CD14-positive monocyte (primary cell): ENCODE data around the gene FDX2. TPM values are rescaled to one million over a fixed set of nuclear protein-coding genes. Genes with fewer than 3 reads are reported as not detected.
A peak's percentile ranks its signal among the peaks of the same experiment; 100 is the strongest.

Experiments
- DNase-seq, 3 donors: peaks; one replicate each; pipeline ENCODE4 v3.0.0-alpha.2; 2011 to 2022
- H2AFZ ChIP-seq: 2 replicates; pipeline ENCODE4 v1.6.0; 2012; ENCODE audit warnings: mild to moderate bottlenecking, low read depth, low read length, inconsistent platforms; ENCODE audit not compliant: insufficient read depth, poor library complexity, severe bottlenecking
- H3K27ac ChIP-seq, 2 donors: 1 replicate in 1 of 2; 2 replicates in 1 of 2; pipeline ENCODE4 v1.5.1; 2012 to 2013; ENCODE audit warnings: low read length in 2 of 2, control low read depth in 1 of 2, inconsistent platforms in 1 of 2, low read depth in 1 of 2, mild to moderate bottlenecking in 1 of 2
- H3K27me3 ChIP-seq, 2 donors: one replicate each; pipeline versions ENCODE4 v1.6.0 to v1.6.1; 2011 to 2013; ENCODE audit warnings: low read length in 2 of 2; ENCODE audit not compliant: control insufficient read depth in 2 of 2, insufficient read depth in 2 of 2
- H3K36me3 ChIP-seq, 2 donors: replicated peaks in 1 of 2; 1 replicate in 1 of 2; 2 replicates in 1 of 2; pipeline versions ENCODE4 v1.5.1 to v1.6.1; 2012 to 2013; ENCODE audit warnings: low read length in 2 of 2, control low read depth in 1 of 2, inconsistent platforms in 1 of 2, mild to moderate bottlenecking in 1 of 2; ENCODE audit not compliant: insufficient read depth in 2 of 2, control insufficient read depth in 1 of 2
- H3K4me1 ChIP-seq, 2 donors: 1 replicate in 1 of 2; 2 replicates in 1 of 2; pipeline versions ENCODE4 v1.5.1 to v1.6.1; 2012 to 2013; ENCODE audit warnings: low read length in 2 of 2, control low read depth in 1 of 2, inconsistent platforms in 1 of 2, mild to moderate bottlenecking in 1 of 2, moderate library complexity in 1 of 2; ENCODE audit not compliant: insufficient read depth in 2 of 2, control insufficient read depth in 1 of 2
- H3K4me2 ChIP-seq: replicated peaks from 2 replicates; pipeline ENCODE3; 2012; ENCODE audit warnings: low read length, moderate library complexity, mild to moderate bottlenecking; ENCODE audit not compliant: poor library complexity, severe bottlenecking; ENCODE audit errors: extremely low read depth
- H3K4me3 ChIP-seq, 3 experiments: fragments of 200-600 bp in 1 of 3; sonication (generic) in 1 of 3; replicated peaks in 1 of 3; 1 replicate in 2 of 3; 2 replicates in 1 of 3; pipeline ENCODE4 v1.5.1; 2011 to 2013; ENCODE audit warnings: low read length in 3 of 3, mild to moderate bottlenecking in 3 of 3, control low read depth in 2 of 3, low read depth in 2 of 3, inconsistent platforms in 1 of 3, moderate library complexity in 1 of 3
- H3K79me2 ChIP-seq: 2 replicates; pipeline ENCODE4 v1.6.0; 2012; ENCODE audit warnings: mild to moderate bottlenecking, control low read depth, inconsistent platforms, low read length, moderate library complexity; ENCODE audit not compliant: insufficient read depth
- H3K9ac ChIP-seq: 2 replicates; pipeline ENCODE4 v1.6.0; 2017; ENCODE audit warnings: low read length, mild to moderate bottlenecking; ENCODE audit not compliant: insufficient read depth, poor library complexity, severe bottlenecking
- H3K9me3 ChIP-seq, 2 donors: replicated peaks in 1 of 2; 1 replicate in 1 of 2; 2 replicates in 1 of 2; pipeline versions ENCODE4 v1.5.1 to v1.6.1; 2012 to 2013; ENCODE audit warnings: low read length in 2 of 2, control low read depth in 1 of 2; ENCODE audit not compliant: control insufficient read depth in 1 of 2, insufficient read depth in 1 of 2
- H4K20me1 ChIP-seq: 2 replicates; pipeline ENCODE4 v1.6.0; 2012; ENCODE audit warnings: mild to moderate bottlenecking, low read length, control low read depth, moderate library complexity; ENCODE audit not compliant: insufficient read depth
- H3K27ac Mint-ChIP-seq, 7 donors: one replicate each; pipeline ENCODE4 v1.8.0; 2020; ENCODE audit warnings: mild to moderate bottlenecking in 7 of 7, mixed read lengths in 7 of 7, moderate library complexity in 6 of 7, inconsistent platforms in 2 of 7
- H3K27me3 Mint-ChIP-seq, 3 donors: one replicate each; pipeline ENCODE4 v1.8.0; 2021 to 2022; ENCODE audit warnings: low read depth in 3 of 3, mild to moderate bottlenecking in 3 of 3, mixed read lengths in 3 of 3, moderate library complexity in 3 of 3, inconsistent platforms in 1 of 3
- H3K36me3 Mint-ChIP-seq, 2 donors: one replicate each; pipeline ENCODE4 v1.8.0; 2020; ENCODE audit warnings: mixed read lengths in 2 of 2, inconsistent platforms in 1 of 2, mild to moderate bottlenecking in 1 of 2
- H3K4me1 Mint-ChIP-seq: one replicate; pipeline ENCODE4 v1.8.0; 2020; ENCODE audit warnings: mild to moderate bottlenecking, mixed read lengths
- H3K4me3 Mint-ChIP-seq, 2 donors: one replicate each; pipeline ENCODE4 v1.8.0; 2020; ENCODE audit warnings: mild to moderate bottlenecking in 2 of 2, mixed read lengths in 2 of 2, moderate library complexity in 1 of 2
- H3K9me3 Mint-ChIP-seq, 7 donors: one replicate each; pipeline ENCODE4 v1.8.0; 2020 to 2022; ENCODE audit warnings: mixed read lengths in 7 of 7, mild to moderate bottlenecking in 6 of 7, moderate library complexity in 6 of 7, inconsistent platforms in 2 of 7
- WGBS: methylation state at CpG from one replicate; pipeline ENCODE4 v1.1.5; 2013; ENCODE audit warnings: missing lambda C conversion rate; ENCODE audit not compliant: insufficient coverage; 5-methylcytosine and 5-hydroxymethylcytosine counted together
- intact Hi-C, 2 donors: fragments of 100-400 bp; cut with micrococcal nuclease; formaldehyde crosslinking; loops; one replicate each; pipeline versions ENCODE4 v1.15.0 to v1.15.1; 2023
- polyA plus RNA-seq, 3 donors: library from polyadenylated mRNA; depleted of rRNA in 1 of 3; unstranded in 2 of 3; stranded (reverse) in 1 of 3; fragments of 300-500 nt in 2 of 3; fragments of >200 nt in 1 of 3; fragmentation: Illumina TruSeq in 2 of 3; gene quantifications; 1 replicate in 2 of 3; 2 replicates in 1 of 3; pipeline ENCODE4 v1.2.3, GENCODE V29; 2012 to 2021
- TF ChIP-seq, protein P1 (sequence below): fragments of 200-600 bp; IDR thresholded peaks from one replicate; pipeline ENCODE4 v1.8.0; 2022; ENCODE audit warnings: antibody characterized with exemption, mild to moderate bottlenecking

The FDX2 gene
- polyA plus RNA-seq, 3 donors, result 5.5 to 6.8 (median 6.7) TPM

DNA sequence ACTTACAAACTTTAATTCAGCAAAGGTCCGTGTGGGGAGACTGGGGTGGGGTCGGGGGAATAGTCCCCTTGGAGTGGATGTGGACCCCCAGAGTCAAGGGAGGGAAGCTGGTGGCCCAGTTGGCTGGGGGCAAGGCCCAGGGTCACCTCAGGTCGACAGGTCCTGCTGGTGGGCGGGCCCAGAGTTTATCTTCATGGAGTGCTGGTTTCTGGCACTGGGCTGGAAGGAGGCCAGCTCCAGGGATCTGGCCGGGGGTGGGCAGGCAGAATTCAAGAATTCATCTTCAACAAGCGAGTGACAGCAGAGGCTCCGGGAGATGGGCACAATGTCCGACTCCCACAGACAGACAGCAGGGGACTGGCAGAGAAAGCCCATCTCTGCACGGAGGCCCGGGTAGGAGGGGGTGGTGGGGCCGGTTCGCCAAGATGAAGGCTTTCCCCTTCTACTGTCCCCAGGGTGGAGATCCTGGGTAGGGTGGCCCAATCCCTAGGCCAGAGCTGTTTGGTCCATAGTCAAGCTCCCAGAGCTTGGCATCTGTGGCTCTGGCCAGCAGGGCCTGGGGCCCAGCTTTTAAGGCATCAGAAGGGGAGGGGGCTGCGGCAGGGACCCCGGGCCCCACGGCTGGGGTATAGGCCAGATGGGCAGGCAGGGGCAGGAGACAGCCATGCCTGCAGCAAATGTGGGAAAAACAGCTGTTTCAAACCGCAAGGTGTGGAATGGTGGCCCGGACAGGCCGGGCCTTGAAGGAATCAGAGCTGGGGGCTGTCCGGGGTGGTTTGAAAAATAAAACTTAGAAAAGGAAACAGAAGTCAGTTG lies 622 bp upstream of the FDX2 start:
- Mint-ChIP-seq H3K4me3 (no peak overlapping the region), H3K27ac (peak overlapping the region in 6 of 7 donors; percentile 10 to 83 (median 72)), H3K36me3 (peaks cover 26 to 48% of the 10 kb centered on the region in 2 donors), H3K4me1 (peaks cover 11% of the 10 kb centered on the region), H3K9me3 (peaks cover 0 to 1% (median 0%) of the 10 kb centered on the region in 7 donors), H3K27me3 (peaks cover 2 to 5% (median 4%) of the 10 kb centered on the region in 3 donors)
- Histone ChIP-seq H4K20me1 (peaks cover 7% of the 10 kb centered on the region), H3K9ac (no peak overlapping the region), H3K36me3 (peaks cover 45 to 52% of the 10 kb centered on the region in 2 donors), H2AFZ (no peak overlapping the region), H3K4me2 (peak overlapping the region; percentile 87), H3K27me3 (no peaks in the 10 kb centered on the region), H3K4me3 (no peak overlapping the region), H3K9me3 (no peaks in the 10 kb centered on the region), H3K27ac (peak overlapping the region in 1 of 2 donors; percentile 0), H3K4me1 (peaks cover 7 to 15% of the 10 kb centered on the region in 2 donors), H3K79me2 (no peaks in the 10 kb centered on the region)
- TF ChIP-seq, protein P1, sequence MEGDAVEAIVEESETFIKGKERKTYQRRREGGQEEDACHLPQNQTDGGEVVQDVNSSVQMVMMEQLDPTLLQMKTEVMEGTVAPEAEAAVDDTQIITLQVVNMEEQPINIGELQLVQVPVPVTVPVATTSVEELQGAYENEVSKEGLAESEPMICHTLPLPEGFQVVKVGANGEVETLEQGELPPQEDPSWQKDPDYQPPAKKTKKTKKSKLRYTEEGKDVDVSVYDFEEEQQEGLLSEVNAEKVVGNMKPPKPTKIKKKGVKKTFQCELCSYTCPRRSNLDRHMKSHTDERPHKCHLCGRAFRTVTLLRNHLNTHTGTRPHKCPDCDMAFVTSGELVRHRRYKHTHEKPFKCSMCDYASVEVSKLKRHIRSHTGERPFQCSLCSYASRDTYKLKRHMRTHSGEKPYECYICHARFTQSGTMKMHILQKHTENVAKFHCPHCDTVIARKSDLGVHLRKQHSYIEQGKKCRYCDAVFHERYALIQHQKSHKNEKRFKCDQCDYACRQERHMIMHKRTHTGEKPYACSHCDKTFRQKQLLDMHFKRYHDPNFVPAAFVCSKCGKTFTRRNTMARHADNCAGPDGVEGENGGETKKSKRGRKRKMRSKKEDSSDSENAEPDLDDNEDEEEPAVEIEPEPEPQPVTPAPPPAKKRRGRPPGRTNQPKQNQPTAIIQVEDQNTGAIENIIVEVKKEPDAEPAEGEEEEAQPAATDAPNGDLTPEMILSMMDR, result no peak
- 84% methylated on average over 12 of the region's 19 CpGs for WGBS
- intact Hi-C loops, result no loop called here
- no peak for DNase-seq

DNA sequence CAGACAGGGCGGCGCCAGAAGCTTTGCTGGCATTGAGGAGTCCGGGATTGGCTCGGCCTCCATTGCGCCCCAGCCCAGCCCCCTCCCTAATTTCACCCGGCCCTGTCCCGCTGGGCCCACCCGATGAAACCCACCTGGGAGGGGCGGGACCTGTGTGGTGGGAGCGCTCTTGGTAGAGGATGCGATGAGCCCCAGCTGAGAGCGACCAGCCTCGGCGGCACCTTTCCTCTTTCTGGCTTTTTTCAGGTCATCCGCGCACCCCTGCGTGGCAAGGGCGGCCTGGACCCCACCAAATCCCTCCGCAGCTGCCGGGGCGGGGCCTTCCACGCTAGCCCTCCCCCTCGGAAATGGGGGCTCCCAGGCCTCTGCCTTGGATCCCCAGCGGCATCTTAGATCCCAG lies 6.4 kb downstream of the FDX2 start, which contains the start of gene ZGLP1:
Gene ZGLP1, minus strand, starts transcription at position 393 of the 400 bp plus-strand sequence.
- Mint-ChIP-seq H3K27ac (peak within 1 kb of the TSS in 3 of 7 donors; percentile 37 to 60 (median 58)), H3K27me3 (peaks cover 0 to 6% (median 2%) of the 10 kb centered on the region in 3 donors), H3K36me3 (peaks cover 2 to 7% of the 10 kb centered on the region in 2 donors), H3K4me3 (no peak within 1 kb of the TSS), H3K9me3 (no peaks in the 10 kb centered on the region), H3K4me1 (peaks cover 16% of the 10 kb centered on the region)
- Histone ChIP-seq H2AFZ (no peak within 1 kb of the TSS), H3K4me2 (no peak within 1 kb of the TSS), H3K4me3 (no peak within 1 kb of the TSS), H3K9ac (no peak within 1 kb of the TSS), H3K27ac (no peak within 1 kb of the TSS), H3K27me3 (no peaks in the 10 kb centered on the region), H4K20me1 (no peaks in the 10 kb centered on the region), H3K9me3 (no peaks in the 10 kb centered on the region), H3K79me2 (no peaks in the 10 kb centered on the region), H3K36me3 (no peaks in the 10 kb centered on the region), H3K4me1 (peaks cover 22 to 23% of the 10 kb centered on the region in 2 donors)
- DNase-seq, result no peak
- intact Hi-C loops, result no loop called here
- TF ChIP-seq, protein P1, result no peak
- WGBS, result 95% methylated on average over 14 of the region's 24 CpGs
